Activated B cell treated with CpG ODN at 0.5 μM for 24 hours (primary cell): ENCODE data around the gene GFOD2. TPM values are rescaled to one million over a fixed set of nuclear protein-coding genes. Genes with fewer than 3 reads are reported as not detected.

Experiments used
- ATAC-seq: fragments of 200-7000 bp; cut with Tn5 transposase; one replicate; pipeline ENCODE4 v1.10.0; 2021; ENCODE audit warnings: low read depth, mild to moderate bottlenecking, moderate library complexity
- CTCF ChIA-PET: fragments of 350-600 bp; sonication (Branson Sonifier 250); formaldehyde crosslinking; loops from one replicate; lab custom pipeline; 2021; ENCODE audit warnings: antibody characterized with exemption; lab: Charles Lee
- POLR2A ChIA-PET: fragments of 350-600 bp; sonication (Branson Sonifier 250); formaldehyde crosslinking; loops from one replicate; lab custom pipeline; 2021; ENCODE audit warnings: antibody characterized with exemption; lab: Charles Lee
- DNase-seq: peaks from one replicate; pipeline ENCODE4 v3.0.0; 2022
- H3K27ac Mint-ChIP-seq: one replicate; pipeline ENCODE4 v1.8.0; 2020; ENCODE audit warnings: mixed read lengths
- H3K27me3 Mint-ChIP-seq: one replicate; pipeline ENCODE4 v1.8.0; 2021; ENCODE audit warnings: mixed read lengths
- H3K36me3 Mint-ChIP-seq: one replicate; pipeline ENCODE4 v1.8.0; 2021; ENCODE audit warnings: low read depth, mixed read lengths
- H3K4me1 Mint-ChIP-seq: one replicate; pipeline ENCODE4 v1.8.0; 2021; ENCODE audit warnings: mixed read lengths
- H3K4me3 Mint-ChIP-seq: one replicate; pipeline ENCODE4 v1.8.0; 2020; ENCODE audit warnings: mild to moderate bottlenecking, mixed read lengths
- H3K9me3 Mint-ChIP-seq: one replicate; pipeline ENCODE4 v1.8.0; 2020; ENCODE audit warnings: mixed read lengths
- intact Hi-C: fragments of 100-400 bp; cut with micrococcal nuclease; formaldehyde crosslinking; loops from one replicate; pipeline ENCODE4 v1.15.1; 2024
- total RNA-seq: library from RNA; stranded (reverse); gene quantifications from 2 replicates; pipeline ENCODE4 v1.2.3, GENCODE V29; 2022
- TF ChIP-seq, protein P1 (sequence below): fragments of 200-600 bp; IDR thresholded peaks from one replicate; pipeline ENCODE4 v1.8.0; 2022; ENCODE audit warnings: antibody characterized with exemption, mild to moderate bottlenecking

GFOD2 gene
- total RNA-seq, 1 donor from 2014 or later = 12.6 TPM

DNA sequence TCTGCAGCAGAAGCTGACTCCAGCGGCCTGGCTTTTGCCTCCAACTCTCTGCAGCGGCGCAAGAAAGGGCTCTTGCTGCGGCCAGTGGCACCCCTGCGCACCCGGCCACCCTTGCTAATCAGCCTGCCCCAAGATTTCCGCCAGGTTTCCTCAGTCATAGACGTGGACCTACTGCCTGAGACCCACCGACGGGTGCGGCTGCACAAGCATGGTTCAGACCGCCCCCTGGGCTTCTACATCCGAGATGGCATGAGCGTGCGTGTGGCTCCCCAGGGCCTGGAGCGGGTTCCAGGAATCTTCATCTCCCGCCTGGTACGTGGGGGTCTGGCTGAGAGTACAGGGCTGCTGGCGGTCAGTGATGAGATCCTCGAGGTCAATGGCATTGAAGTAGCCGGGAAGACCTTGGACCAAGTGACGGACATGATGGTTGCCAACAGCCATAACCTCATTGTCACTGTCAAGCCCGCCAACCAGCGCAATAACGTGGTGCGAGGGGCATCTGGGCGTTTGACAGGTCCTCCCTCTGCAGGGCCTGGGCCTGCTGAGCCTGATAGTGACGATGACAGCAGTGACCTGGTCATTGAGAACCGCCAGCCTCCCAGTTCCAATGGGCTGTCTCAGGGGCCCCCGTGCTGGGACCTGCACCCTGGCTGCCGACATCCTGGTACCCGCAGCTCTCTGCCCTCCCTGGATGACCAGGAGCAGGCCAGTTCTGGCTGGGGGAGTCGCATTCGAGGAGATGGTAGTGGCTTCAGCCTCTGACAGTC lies 57.0 kb downstream of the GFOD2 start:
- H3K4me1 Mint-ChIP-seq = peaks cover 35% of the 10 kb centered on the region
- intact Hi-C loops = loop anchor here (2.0 to 10.0 kb wide), 5 partner anchors 185 to 573 kb away; partner anchors contain the start of genes B3GNT9, CENPT, ESRP2 and FBXL8
- DNase-seq (no peak), ATAC-seq (no peak)
- H3K27me3 Mint-ChIP-seq = no peaks in the 10 kb centered on the region
- ChIA-PET POLR2A (interaction anchor here (0.6 to 1.1 kb wide), 3 partner anchors 125 to 448 kb away, joined by 3 to 4 read pairs (median 3); partner anchors contain the start of gene RIPOR1), CTCF (interaction anchor here (0.9 to 2.0 kb wide), 2 partner anchors 10 to 141 kb away, joined by 4 to 5 read pairs; no protein-coding TSS in a partner anchor)
- H3K9me3 Mint-ChIP-seq = no peaks in the 10 kb centered on the region
- H3K36me3 Mint-ChIP-seq = peaks cover 14% of the 10 kb centered on the region
- H3K4me3 Mint-ChIP-seq = peak overlapping the region; percentile 94
- H3K27ac Mint-ChIP-seq = no peak overlapping the region
- TF ChIP-seq, protein P1, sequence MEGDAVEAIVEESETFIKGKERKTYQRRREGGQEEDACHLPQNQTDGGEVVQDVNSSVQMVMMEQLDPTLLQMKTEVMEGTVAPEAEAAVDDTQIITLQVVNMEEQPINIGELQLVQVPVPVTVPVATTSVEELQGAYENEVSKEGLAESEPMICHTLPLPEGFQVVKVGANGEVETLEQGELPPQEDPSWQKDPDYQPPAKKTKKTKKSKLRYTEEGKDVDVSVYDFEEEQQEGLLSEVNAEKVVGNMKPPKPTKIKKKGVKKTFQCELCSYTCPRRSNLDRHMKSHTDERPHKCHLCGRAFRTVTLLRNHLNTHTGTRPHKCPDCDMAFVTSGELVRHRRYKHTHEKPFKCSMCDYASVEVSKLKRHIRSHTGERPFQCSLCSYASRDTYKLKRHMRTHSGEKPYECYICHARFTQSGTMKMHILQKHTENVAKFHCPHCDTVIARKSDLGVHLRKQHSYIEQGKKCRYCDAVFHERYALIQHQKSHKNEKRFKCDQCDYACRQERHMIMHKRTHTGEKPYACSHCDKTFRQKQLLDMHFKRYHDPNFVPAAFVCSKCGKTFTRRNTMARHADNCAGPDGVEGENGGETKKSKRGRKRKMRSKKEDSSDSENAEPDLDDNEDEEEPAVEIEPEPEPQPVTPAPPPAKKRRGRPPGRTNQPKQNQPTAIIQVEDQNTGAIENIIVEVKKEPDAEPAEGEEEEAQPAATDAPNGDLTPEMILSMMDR = no peak

DNA sequence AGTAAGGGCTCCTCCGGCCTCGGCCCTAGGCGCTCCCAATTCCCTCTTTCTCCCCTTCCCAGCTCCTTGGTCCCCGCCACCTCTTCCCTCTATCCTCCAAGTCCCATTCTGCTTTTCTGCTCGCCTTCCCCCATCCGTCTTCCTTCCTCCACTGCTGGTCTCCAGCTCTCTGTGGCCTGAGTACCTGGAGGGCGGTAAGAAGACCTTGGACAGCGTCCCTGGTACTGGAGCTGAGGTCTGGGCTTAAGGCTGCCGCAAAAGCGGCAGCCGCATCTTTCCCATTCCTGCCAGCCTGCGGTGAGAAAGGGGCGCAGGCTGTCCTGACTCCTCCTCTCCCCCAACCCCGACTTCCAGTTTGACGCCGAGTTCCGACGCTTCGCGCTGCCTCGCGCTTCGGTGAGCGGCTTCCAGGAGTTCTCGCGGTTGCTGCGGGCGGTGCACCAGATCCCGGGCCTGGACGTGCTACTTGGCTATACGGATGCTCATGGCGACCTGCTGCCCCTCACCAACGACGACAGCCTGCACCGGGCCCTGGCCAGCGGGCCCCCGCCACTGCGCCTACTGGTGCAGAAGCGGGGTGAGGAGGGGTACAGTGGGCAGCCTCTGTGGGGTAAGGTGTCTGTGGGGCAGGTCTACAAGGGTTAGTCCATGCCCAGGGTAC lies 57.9 kb downstream of the GFOD2 start:
- H3K36me3 Mint-ChIP-seq = peaks cover 21% of the 10 kb centered on the region
- POLR2A ChIA-PET = interaction anchor here (0.6 to 3.6 kb wide), 11 partner anchors 15 to 1412 kb away, joined by 3 to 32 read pairs (median 5); partner anchors contain the start of genes CARMIL2, CTCF, GFOD2 and RIPOR1
- no peaks in the 10 kb centered on the region for H3K9me3 Mint-ChIP-seq
- peaks cover 29% of the 10 kb centered on the region for H3K4me1 Mint-ChIP-seq
- no peak for DNase-seq
- peak overlapping the region; percentile 94 for H3K4me3 Mint-ChIP-seq
- H3K27ac Mint-ChIP-seq = peak overlapping the region; percentile 82
- H3K27me3 Mint-ChIP-seq = no peaks in the 10 kb centered on the region
- ATAC-seq = no peak
- CTCF ChIA-PET = interaction anchor here (1.6 to 2.0 kb wide), 4 partner anchors 8 to 180 kb away, joined by 4 to 5 read pairs (median 4); partner anchors contain the start of gene ATP6V0D1
- TF ChIP-seq, protein P1 = no peak
- intact Hi-C loops = loop anchor here (2.0 to 10.0 kb wide), 5 partner anchors 186 to 574 kb away; partner anchors contain the start of genes B3GNT9, CENPT, ESRP2 and FBXL8

DNA sequence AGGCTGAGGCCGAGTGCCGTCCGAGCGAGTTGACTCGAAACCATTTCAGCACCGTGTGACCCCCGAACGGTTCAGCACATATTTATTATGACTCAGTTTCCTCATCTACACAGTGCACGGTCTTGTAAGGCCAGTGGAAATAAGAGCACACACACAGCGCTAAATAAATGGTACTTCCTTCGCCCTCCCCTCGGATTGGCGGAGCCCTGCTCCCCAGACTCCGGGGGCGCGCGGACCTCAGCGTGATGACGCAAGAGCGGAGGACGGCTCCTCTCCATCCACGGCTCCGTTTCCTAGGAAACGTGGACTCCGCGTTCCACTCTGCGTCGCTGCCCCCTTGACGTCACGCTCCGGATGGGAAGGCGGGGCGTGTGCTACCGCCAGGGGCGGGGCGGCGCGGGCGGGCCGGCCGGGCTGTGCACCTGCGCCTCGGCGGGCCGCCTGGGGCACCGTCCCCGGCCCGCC lies 58.5 kb downstream of the GFOD2 start, which contains the start of gene PARD6A:
PARD6A (plus strand) TSS at position 397 of the 465 bp plus-strand sequence. CDS start 79 bp downstream, outside the sequence.
- intact Hi-C loops = loop anchor here (1.0 to 10.0 kb wide), 11 partner anchors 15 to 574 kb away; partner anchors contain the start of genes ATP6V0D1, B3GNT9, CARMIL2 and CENPT
- Mint-ChIP-seq H3K36me3 (peaks cover 28% of the 10 kb centered on the region), H3K27me3 (no peaks in the 10 kb centered on the region), H3K4me1 (peaks cover 28% of the 10 kb centered on the region), H3K27ac (peak within 1 kb of the TSS; percentile 94), H3K9me3 (no peaks in the 10 kb centered on the region), H3K4me3 (peak within 1 kb of the TSS; percentile 94)
- TF ChIP-seq, protein P1 = no peak
- ATAC-seq (peak; percentile 80), DNase-seq (peak; percentile 87)
- ChIA-PET POLR2A (interaction anchor here (0.6 to 3.6 kb wide), 27 partner anchors 10 to 413 kb away, joined by 3 to 32 read pairs (median 5); partner anchors contain the start of genes ATP6V0D1, CARMIL2, CTCF and FHOD1), CTCF (interaction anchor here (1.0 to 2.3 kb wide), 7 partner anchors 9 to 179 kb away, joined by 3 to 8 read pairs (median 4); partner anchors contain the start of genes ATP6V0D1 and CARMIL2)

DNA sequence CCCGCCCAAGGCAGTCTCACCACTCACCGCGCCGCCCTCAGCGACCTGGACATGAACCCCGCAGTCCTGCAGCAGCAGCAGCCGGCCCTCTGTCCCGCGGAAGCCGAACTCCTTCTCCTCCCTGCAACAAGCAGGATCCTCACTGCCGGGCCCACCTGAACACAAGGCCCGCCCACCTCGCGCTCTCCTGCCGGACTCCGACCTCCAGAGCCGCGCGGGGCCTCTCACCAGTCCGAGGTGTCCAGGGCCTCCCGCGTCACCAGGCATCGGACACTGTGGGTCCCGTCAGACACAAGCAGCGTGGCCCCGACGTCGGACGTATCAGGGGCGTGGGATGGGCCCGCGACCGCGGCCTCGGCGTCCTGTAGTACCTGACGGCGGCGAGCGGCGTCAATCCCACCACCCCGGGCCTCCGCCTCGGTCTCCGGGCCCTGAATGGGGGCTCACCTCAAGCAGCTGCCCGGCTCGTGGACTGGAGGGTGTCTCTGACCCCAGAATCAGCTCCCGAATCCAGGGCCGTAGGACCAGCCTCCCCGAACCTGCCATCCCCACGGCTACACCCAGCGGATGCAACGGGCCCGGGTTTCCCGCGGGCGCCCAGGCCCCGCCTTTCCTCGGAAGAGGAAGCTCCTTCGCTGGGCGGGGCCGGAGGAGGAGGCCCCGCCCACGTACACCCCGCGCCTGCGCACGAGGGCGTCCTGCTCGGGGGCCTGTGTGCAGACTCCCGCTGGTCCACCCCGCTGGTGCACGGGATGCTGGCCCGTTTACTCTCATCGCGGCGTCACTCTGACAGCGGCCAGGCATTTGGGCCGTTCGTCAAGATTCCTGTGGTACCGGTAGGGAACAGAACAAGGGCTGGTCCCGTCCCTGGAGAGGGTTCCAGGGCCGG lies 59.2 kb downstream of the GFOD2 start, which contains the start of gene ACD:
ACD (minus strand) TSS at position 586 of the 889 bp plus-strand sequence; CDS start at position 546, 40 bp downstream.
- Mint-ChIP-seq H3K27me3 (no peaks in the 10 kb centered on the region), H3K4me1 (peaks cover 26% of the 10 kb centered on the region), H3K36me3 (peaks cover 34% of the 10 kb centered on the region), H3K4me3 (peak within 1 kb of the TSS; percentile 94), H3K27ac (peak within 1 kb of the TSS; percentile 94), H3K9me3 (no peaks in the 10 kb centered on the region)
- ChIA-PET POLR2A (interaction anchor here (0.6 to 3.6 kb wide), 28 partner anchors 9 to 425 kb away, joined by 3 to 32 read pairs (median 4); partner anchors contain the start of genes ATP6V0D1, CARMIL2, CTCF and FHOD1), CTCF (interaction anchor here (1.0 to 2.3 kb wide), 6 partner anchors 9 to 179 kb away, joined by 3 to 8 read pairs (median 4); partner anchors contain the start of genes ATP6V0D1 and CARMIL2)
- ATAC-seq = peak; percentile 73
- TF ChIP-seq, protein P1 = no peak
- peak; percentile 98 for DNase-seq
- intact Hi-C loops = loop anchor here (1.0 to 10.0 kb wide), 11 partner anchors 15 to 575 kb away; partner anchors contain the start of genes ATP6V0D1, B3GNT9, CARMIL2 and CENPT
